ENCODE results near the gene ANAPC2. TPM values are rescaled to one million over a fixed set of nuclear protein-coding genes. Genes with fewer than 3 reads are reported as not detected.

The ANAPC2 gene
- total and polyA plus RNA-seq, 7 donors = 12.5 to 49.3 (median 23.2) TPM

- Histone ChIP-seq H3K4me1 (peaks cover 0 to 32% (median 30%) of the 10 kb centered on the region in 4 donors), H3K27me3 (peaks cover 87 to 100% (median 100%) of the 10 kb centered on the region in 3 donors), H3K36me3 (no peaks in the 10 kb centered on the region), H3K4me3 (peak overlapping the region in 2 of 4 donors; percentile 23 to 33), H3K27ac (no peak overlapping the region), H3K9me3 (no peaks in the 10 kb centered on the region)
- WGBS, 2 donors = 7 to 23% methylated on average over 74 of the region's 74 CpGs
- TF ChIP-seq EP300 (IDR thresholded peaks at IDR 0.05) (no peak), POLR2AphosphoS5 (IDR thresholded peaks at IDR 0.05) (no peak), CTCF (IDR thresholded peaks at IDR 0.05) (no peak), POLR2A (IDR thresholded peaks at IDR 0.05) (no peak)
- intact Hi-C loops (cut with DNase I) = no loop called here
- DNase-seq = no peak
Observed at GRCh38 chr9:137162505-137163364, 25.6 kb downstream of the ANAPC2 start.

GRCh38 chr9:137161558-137162486, 26.5 kb downstream of the ANAPC2 start:
- no peak overlapping the region for H3K27ac ChIP-seq
- no peaks in the 10 kb centered on the region for H3K9me3 ChIP-seq
- intact Hi-C loops (cut with DNase I) = no loop called here
- H3K4me3 ChIP-seq = no peak overlapping the region
- WGBS, 2 donors = 6 to 16% methylated on average over 69 to 70 of the region's 71 CpGs
- peaks cover 0 to 28% (median 26%) of the 10 kb centered on the region in 4 donors for H3K4me1 ChIP-seq
- no peaks in the 10 kb centered on the region for H3K36me3 ChIP-seq
- peaks cover 85 to 100% (median 100%) of the 10 kb centered on the region in 3 donors for H3K27me3 ChIP-seq
- TF ChIP-seq POLR2A (IDR thresholded peaks at IDR 0.05) (no peak), POLR2AphosphoS5 (IDR thresholded peaks at IDR 0.05) (no peak), CTCF (IDR thresholded peaks at IDR 0.05) (no peak), EP300 (IDR thresholded peaks at IDR 0.05) (no peak)
- DNase-seq = no peak

- peaks cover 0 to 34% (median 31%) of the 10 kb centered on the region in 4 donors for H3K4me1 ChIP-seq
- peaks cover 79 to 100% (median 100%) of the 10 kb centered on the region in 3 donors for H3K27me3 ChIP-seq
- 32 to 39% methylated on average over 56 of the region's 56 CpGs for WGBS, 2 donors
- H3K27ac ChIP-seq = no peak overlapping the region
- H3K9me3 ChIP-seq = no peaks in the 10 kb centered on the region
- intact Hi-C loops (cut with DNase I) = no loop called here
- no peaks in the 10 kb centered on the region for H3K36me3 ChIP-seq
- no peak overlapping the region for H3K4me3 ChIP-seq
- TF ChIP-seq CTCF (IDR thresholded peaks at IDR 0.05) = no peak
- no peak for DNase-seq
Observed at GRCh38 chr9:137160716-137161557, 27.4 kb downstream of the ANAPC2 start.

DNA sequence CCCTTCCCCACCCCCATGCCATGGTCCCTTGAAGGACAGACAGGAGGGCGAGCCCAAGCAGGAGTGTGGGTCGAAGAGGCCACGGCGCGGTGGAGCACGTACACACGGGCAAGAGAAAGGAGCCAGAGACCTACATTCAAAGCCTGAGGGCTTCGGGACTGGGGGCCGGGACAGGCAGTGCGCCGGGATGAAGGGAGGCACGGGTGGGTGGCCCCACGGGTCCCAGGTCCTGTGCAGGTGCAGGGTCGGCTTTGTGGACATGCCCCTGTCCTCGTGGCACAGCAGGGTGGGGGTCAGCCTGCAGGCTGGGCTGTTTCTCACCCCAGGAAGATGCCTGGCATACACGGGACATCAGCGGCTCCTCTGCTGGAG, 28.3 kb downstream of the ANAPC2 start:
- Histone ChIP-seq H3K9me3 (no peaks in the 10 kb centered on the region), H3K4me3 (no peak overlapping the region), H3K4me1 (peaks cover 0 to 34% (median 31%) of the 10 kb centered on the region in 4 donors), H3K27ac (no peak overlapping the region), H3K27me3 (peaks cover 73 to 100% (median 99%) of the 10 kb centered on the region in 3 donors), H3K36me3 (no peaks in the 10 kb centered on the region)
- 60 to 73% methylated on average over 17 of the region's 17 CpGs for WGBS, 2 donors
- DNase-seq = no peak
- no peak for TF ChIP-seq POLR2AphosphoS5 (IDR thresholded peaks at IDR 0.05)
- TF ChIP-seq POLR2A (IDR thresholded peaks at IDR 0.05) = no peak
- TF ChIP-seq EP300 (IDR thresholded peaks at IDR 0.05) = no peak
- no peak for TF ChIP-seq CTCF (IDR thresholded peaks at IDR 0.05)
- intact Hi-C loops (cut with DNase I) = no loop called here

Data from sigmoid colon (tissue), 7 donors.